ENCODE data around the gene HBD. TPM values are rescaled to one million over a fixed set of nuclear protein-coding genes. Genes with fewer than 3 reads are reported as not detected.

HBD gene
- total and polyA plus RNA-seq, 9 of the 15 experiments (the other 6 are each of a cell fraction or from before 2014, with no cell fraction given), result 11.8 to 169 (median 36.0) TPM

GRCh38 chr11:5196067-5196466 is 38.2 kb downstream of the HBD start:
- H3K27me3 ChIP-seq (ENCODE audit: control insufficient read depth in 2 of 2, insufficient read depth in 2 of 2, low read length in 2 of 2), result no peaks in the 10 kb centered on the region
- peaks cover 6 to 18% of the 10 kb centered on the region in 2 experiments; a peak in 4 of 5 replicates for H3K4me1 ChIP-seq (replicated peaks in 1 of 2; ENCODE audit: control insufficient read depth in 2 of 2, insufficient read depth in 2 of 2, low read length in 2 of 2)
- in situ Hi-C loops (cut with MboI), result no loop called here
- H3K36me3 ChIP-seq (ENCODE audit: control insufficient read depth, insufficient read depth, low read length), result no peaks in the 10 kb centered on the region
- peak overlapping the region; percentile 88 for H2AFZ ChIP-seq (ENCODE audit: low read depth, low read length)
- peak; percentile 90 for FAIRE-seq
- peak; percentile 98 for ATAC-seq
- peak; percentile 35 to 86 (median 54) for DNase-seq (ENCODE audit: extremely low read depth in 1 of 4, low spot score in 3 of 4)
- H3K4me2 ChIP-seq (ENCODE audit: insufficient read depth, low read length), result peak overlapping the region; percentile 67
- no peaks in the 10 kb centered on the region for H3K9me3 ChIP-seq (replicated peaks; ENCODE audit: control insufficient read depth, insufficient read depth, low read depth, low read length)
- H3K9ac ChIP-seq (ENCODE audit: insufficient read depth in 1 of 2, low read depth in 2 of 2, low read length in 2 of 2), result peak overlapping the region in 1 of 2 experiments; percentile 24; a peak in 2 of 4 replicates
- BruUV-seq (replicated peaks), result no TSS peak
- H4K20me1 ChIP-seq (replicated peaks; ENCODE audit: control insufficient read depth, insufficient read depth, low read length), result no peaks in the 10 kb centered on the region
- intact Hi-C loops (cut with micrococcal nuclease), result loop anchor here (2.0 kb wide), 1 partner anchor 71 kb away; no protein-coding TSS in a partner anchor
- H3K4me3 ChIP-seq, result no peak overlapping the region
- CTCF ChIA-PET (ENCODE audit: low intra/inter-chr PET ratio), result interaction anchor here (0.6 to 0.8 kb wide), 2 partner anchors 72 to 365 kb away, joined by 3 read pairs; no protein-coding TSS in a partner anchor
- peak overlapping the region; percentile 41; the same call in 1 of the 3 replicates for H3K27ac ChIP-seq (ENCODE audit: extremely low read depth, low read depth, low read length)
- WGBS (ENCODE audit: insufficient coverage, low coverage, missing lambda C conversion rate), result 5% methylated on average over 5 of the region's 5 CpGs
- no peaks in the 10 kb centered on the region for H3K79me2 ChIP-seq (ENCODE audit: control insufficient read depth, insufficient read depth, low read length)
- POLR2A ChIA-PET, result interaction anchor here (0.5 to 1.0 kb wide), 6 partner anchors 12 to 309 kb away, joined by 3 to 4 read pairs (median 3); no protein-coding TSS in a partner anchor
- no peaks in the 10 kb centered on the region for H3K9me1 ChIP-seq (ENCODE audit: control insufficient read depth, insufficient read depth, low read length)
- TF ChIP-seq CTCF (IDR thresholded peaks at IDR 0.05 in 2 of 3, conservative IDR thresholded peaks at IDR 0.05 in 1 of 3; ENCODE audit: insufficient read depth in 2 of 3, low read depth in 1 of 3, low read length in 3 of 3) (peak; percentile 8 to 24 (median 18); a peak in 1 of 6 replicates), BRCA1 (IDR thresholded peaks at IDR 0.05) (no peak), BRCA1 (CRISPR knock-in tag; IDR thresholded peaks at IDR 0.05) (no peak), RFX7 (CRISPR knock-in tag; IDR thresholded peaks at IDR 0.05) (no peak), CUX1 (CRISPR knock-in tag; IDR thresholded peaks at IDR 0.05) (no peak), MAFK (IDR thresholded peaks at IDR 0.05; ENCODE audit: low read length) (peak; percentile 34; the same call in 1 of the 2 replicates), MYC (IDR thresholded peaks at IDR 0.05; ENCODE audit: low read depth, low read length) (peak; percentile 33; the same call in 1 of the 2 replicates), MYC (CRISPR knock-in tag; IDR thresholded peaks at IDR 0.05; ENCODE audit: borderline replicate concordance, low read depth) (no peak), CREB3 (tag; conservative IDR thresholded peaks at IDR 0.05; ENCODE audit: low read depth) (no peak)

Measured in K562 (cell line).